ENCODE results near the gene TRERF1. TPM values are rescaled to one million over a fixed set of nuclear protein-coding genes. Genes with fewer than 3 reads are reported as not detected.

Gene TRERF1
- total and polyA plus RNA-seq, 2 of the 8 experiments (the other 6 are each of a cell fraction or from before 2014, with no cell fraction given): 10.8 to 21.5 TPM

GRCh38 chr6:42366999-42367352, 84.8 kb downstream of the TRERF1 start:
- TF ChIP-seq HDAC2 (IDR thresholded peaks at IDR 0.05; ENCODE audit: borderline replicate concordance in 1 of 2, low read depth in 2 of 2, low read length in 2 of 2): no peak
- TF ChIP-seq RBBP5 (IDR thresholded peaks at IDR 0.05; ENCODE audit: borderline replicate concordance, low read depth, low read length): no peak
- no peak for TF ChIP-seq EP300 (IDR thresholded peaks at IDR 0.05; ENCODE audit: borderline replicate concordance in 1 of 2, low read depth in 2 of 2, low read length in 2 of 2)
- TF ChIP-seq CBX8 (IDR thresholded peaks at IDR 0.05; ENCODE audit: borderline replicate concordance, low read depth, low read length): no peak
- TF ChIP-seq GTF2F1 (IDR thresholded peaks at IDR 0.05; ENCODE audit: borderline replicate concordance, low read depth, low read length): no peak
- no peak for TF ChIP-seq TCF12 (IDR thresholded peaks at IDR 0.05; ENCODE audit: low read depth, low read length)
- 87% methylated on average over 3 of the region's 3 CpGs; no CpG with 5 or more reads in 1 of the 2 experiments for WGBS, 2 experiments (ENCODE audit: extremely low coverage in 1 of 2, insufficient coverage in 1 of 2, insufficient read length in 1 of 2, insufficient replicate concordance in 2 of 2, low coverage in 1 of 2, low lambda C conversion rate in 2 of 2, missing lambda C conversion rate in 1 of 2)
- no peak overlapping the region for H3K4ac ChIP-seq (replicated peaks; ENCODE audit: insufficient read length, low read depth, low read length)
- no peak overlapping the region for H2AFZ ChIP-seq (ENCODE audit: low read length)
- H3K4me2 ChIP-seq (ENCODE audit: insufficient read depth in 1 of 2, low read depth in 2 of 2, low read length in 2 of 2): no peak overlapping the region
- no peak overlapping the region for H4K5ac ChIP-seq (ENCODE audit: insufficient read length, low read depth, low read length)
- CTCF ChIA-PET (ENCODE audit: partially characterized antibody): interaction anchor here (0.6 to 1.4 kb wide), 5 partner anchors 12 to 72 kb away, joined by 3 read pairs; no protein-coding TSS in a partner anchor
- H3K4me3 ChIP-seq (ENCODE audit: extremely low read depth in 1 of 4, insufficient read depth in 2 of 4, low read depth in 3 of 4, low read length in 4 of 4): no peak overlapping the region
- H3K56ac ChIP-seq (replicated peaks; ENCODE audit: insufficient read length, low read depth, low read length): no peak overlapping the region
- H2BK15ac ChIP-seq (ENCODE audit: low read length): no peak overlapping the region
- H3K18ac ChIP-seq (ENCODE audit: extremely low read depth, low read length): no peak overlapping the region
- no peak overlapping the region for H3K14ac ChIP-seq (ENCODE audit: insufficient read length)
- H4K20me1 ChIP-seq (replicated peaks in 1 of 2; ENCODE audit: control insufficient read depth in 1 of 2, insufficient read depth in 2 of 2, low read length in 2 of 2): peaks cover 5 to 15% of the 10 kb centered on the region in 2 experiments
- H3K27ac ChIP-seq (ENCODE audit: low read depth, low read length): no peak overlapping the region
- DNase-seq (ENCODE audit: low read depth in 1 of 2, low spot score in 2 of 2) (no peak), FAIRE-seq (no peak)
- no peaks in the 10 kb centered on the region for H3K9me3 ChIP-seq (ENCODE audit: insufficient read depth in 2 of 2, low read depth in 1 of 2, low read length in 1 of 2)
- peaks cover 0 to 69% of the 10 kb centered on the region in 2 experiments; a peak in 3 of 4 replicates for H3K79me2 ChIP-seq (ENCODE audit: control insufficient read depth in 1 of 2, insufficient read depth in 2 of 2, low read length in 2 of 2)
- no peak overlapping the region for H4K91ac ChIP-seq (replicated peaks; ENCODE audit: insufficient read length, low read length)
- peaks cover 17% of the 10 kb centered on the region for H3K79me1 ChIP-seq (ENCODE audit: low read depth, low read length)
- H2BK20ac ChIP-seq (ENCODE audit: low read length): no peak overlapping the region
- H2BK120ac ChIP-seq (replicated peaks; ENCODE audit: low read depth, low read length): no peak overlapping the region
- no peak overlapping the region for H3K9ac ChIP-seq (replicated peaks in 1 of 4; ENCODE audit: extremely low read depth in 1 of 4, low read depth in 3 of 4, low read length in 3 of 4)
- H3K4me1 ChIP-seq (replicated peaks in 1 of 4; ENCODE audit: control insufficient read depth in 3 of 4, insufficient read depth in 4 of 4, low read length in 3 of 4): peaks cover 0 to 3% (median 0%) of the 10 kb centered on the region in 4 experiments; a peak in 3 of 7 replicates
- H2BK12ac ChIP-seq (ENCODE audit: low read depth, low read length): no peak overlapping the region
- H2BK5ac ChIP-seq (ENCODE audit: low read depth, low read length): no peak overlapping the region
- no peak overlapping the region for H3K23ac ChIP-seq (ENCODE audit: insufficient read length)
- H2AK5ac ChIP-seq (ENCODE audit: low read depth, low read length): no peak overlapping the region
- no peaks in the 10 kb centered on the region; the same call in 1 of the 2 replicates for H3K23me2 ChIP-seq (ENCODE audit: low read depth, low read length)
- POLR2A ChIA-PET (ENCODE audit: partially characterized antibody): interaction anchor here (1.6 kb wide), 1 partner anchor 14 kb away, joined by 4 read pairs; no protein-coding TSS in a partner anchor
- H4K8ac ChIP-seq (ENCODE audit: extremely low read depth, insufficient read depth, low read length): no peak overlapping the region
- no peaks in the 10 kb centered on the region for H3K36me3 ChIP-seq (ENCODE audit: control insufficient read depth in 2 of 4, insufficient read depth in 4 of 4, low read length in 3 of 4)
- H3K27me3 ChIP-seq (replicated peaks in 1 of 4; ENCODE audit: control insufficient read depth in 3 of 4, extremely low read depth in 1 of 4, insufficient read depth in 3 of 4, low read length in 3 of 4): no peaks in the 10 kb centered on the region

Data from H1 (cell line).